Stimulated activated CD8-positive, alpha-beta memory T cell treated with anti-CD3 and anti-CD28 coated beads, Interleukin-4, amount 100 ng/mL, for 24 hours (primary cell): ENCODE data around the gene CHIA.

Experiments
- DNase-seq: peaks from one replicate; pipeline ENCODE4 v3.0.0-alpha.2; 2020; ENCODE audit warnings: low read depth

The CHIA gene

DNA sequence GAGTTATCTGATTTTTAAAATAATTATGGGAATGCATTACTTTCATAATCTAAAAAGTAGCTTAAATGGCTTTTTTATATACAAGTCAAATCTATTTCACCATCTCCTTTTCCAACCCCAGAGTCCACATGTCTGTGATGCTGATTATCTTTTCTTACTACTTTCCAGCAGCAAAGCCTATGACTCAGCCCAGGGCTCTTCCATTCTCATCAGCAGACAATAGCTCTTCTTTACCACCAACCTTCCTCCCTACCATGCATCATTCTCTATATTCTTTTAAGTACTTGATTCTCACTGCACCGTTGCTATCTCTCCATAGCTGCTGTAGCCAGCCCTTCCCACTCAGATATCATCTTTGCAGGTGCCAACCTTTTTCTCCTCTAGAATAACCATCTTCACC lies 75.6 kb downstream of the CHIA start:
- no peak for DNase-seq

DNA sequence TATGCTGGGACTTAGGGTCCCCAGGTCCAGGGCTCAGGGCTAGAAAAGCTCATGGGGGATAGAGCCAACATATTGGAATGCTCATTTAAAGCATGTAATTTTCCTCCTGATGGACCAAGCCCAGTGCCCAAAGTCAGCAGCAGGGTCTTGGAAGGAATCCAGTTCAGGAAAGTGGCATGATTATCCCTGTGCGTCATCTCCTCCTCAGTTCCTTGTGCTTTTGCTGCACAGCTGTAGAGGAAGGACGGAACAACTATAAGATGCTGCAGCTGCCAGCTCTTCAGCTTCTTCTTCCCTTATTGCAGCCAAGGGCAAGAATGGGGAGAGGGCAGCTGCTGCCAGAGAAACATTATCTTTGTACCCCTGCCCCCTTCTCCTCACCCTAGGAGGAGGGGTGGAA lies 78.5 kb downstream of the CHIA start:
- no peak for DNase-seq

DNA sequence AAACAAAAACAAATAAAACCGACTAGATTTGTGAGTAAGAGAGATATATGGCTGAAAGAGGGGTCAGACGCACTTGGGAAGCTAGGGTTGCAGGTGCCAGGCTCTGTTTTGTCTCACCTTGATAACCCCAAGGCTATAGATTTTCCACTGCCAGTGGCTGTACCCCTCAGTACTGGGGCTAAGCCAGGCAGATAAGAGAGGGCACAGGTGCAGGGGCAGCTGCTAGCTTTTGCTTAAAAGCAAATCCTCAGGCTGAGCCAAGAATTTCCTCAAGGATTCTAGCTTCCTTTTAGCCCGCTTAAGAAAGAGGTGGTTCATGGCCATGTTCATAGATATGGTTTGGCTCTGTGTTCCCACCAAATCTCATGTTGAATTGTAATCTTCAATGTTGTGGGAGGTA lies 79.0 kb downstream of the CHIA start:
- no peak for DNase-seq
